ENCODE data around the gene OIP5.

DNA sequence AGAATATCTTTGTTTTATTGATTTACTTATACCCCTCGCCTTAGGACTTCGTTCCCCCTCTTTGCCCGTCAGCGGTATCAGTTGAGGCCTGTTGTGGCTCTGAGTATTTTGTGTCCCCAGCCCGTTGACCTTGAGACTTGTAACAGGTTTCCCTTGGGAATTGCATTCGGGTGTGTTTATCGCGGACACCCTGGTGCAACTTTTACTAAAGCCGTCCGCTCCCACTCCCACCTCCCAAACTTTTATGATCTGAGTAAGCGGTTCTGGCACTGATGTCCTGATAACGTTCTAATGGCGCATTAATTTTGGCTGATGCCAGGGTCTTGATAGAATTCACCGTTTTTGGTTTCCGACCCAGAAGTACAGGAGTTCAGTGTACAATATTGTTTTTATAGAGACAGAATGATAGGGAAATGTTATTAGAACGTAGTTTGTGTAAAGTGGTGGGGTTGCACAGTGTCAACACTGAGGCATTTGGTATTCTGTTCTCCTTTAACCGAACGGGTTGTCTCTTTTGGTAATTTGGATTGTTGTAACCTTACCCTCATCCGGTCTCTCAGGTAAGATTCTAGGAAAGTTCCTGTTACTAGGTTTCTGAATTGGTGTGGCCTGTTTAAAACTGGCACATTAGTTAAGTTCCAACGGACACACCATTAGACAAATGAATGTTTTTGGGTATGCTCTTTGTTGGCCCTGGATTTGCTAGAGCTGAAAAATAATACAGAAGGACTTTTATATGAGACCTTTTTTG is 47.8 kb downstream of the OIP5 start:
- TF ChIP-seq, protein P1, sequence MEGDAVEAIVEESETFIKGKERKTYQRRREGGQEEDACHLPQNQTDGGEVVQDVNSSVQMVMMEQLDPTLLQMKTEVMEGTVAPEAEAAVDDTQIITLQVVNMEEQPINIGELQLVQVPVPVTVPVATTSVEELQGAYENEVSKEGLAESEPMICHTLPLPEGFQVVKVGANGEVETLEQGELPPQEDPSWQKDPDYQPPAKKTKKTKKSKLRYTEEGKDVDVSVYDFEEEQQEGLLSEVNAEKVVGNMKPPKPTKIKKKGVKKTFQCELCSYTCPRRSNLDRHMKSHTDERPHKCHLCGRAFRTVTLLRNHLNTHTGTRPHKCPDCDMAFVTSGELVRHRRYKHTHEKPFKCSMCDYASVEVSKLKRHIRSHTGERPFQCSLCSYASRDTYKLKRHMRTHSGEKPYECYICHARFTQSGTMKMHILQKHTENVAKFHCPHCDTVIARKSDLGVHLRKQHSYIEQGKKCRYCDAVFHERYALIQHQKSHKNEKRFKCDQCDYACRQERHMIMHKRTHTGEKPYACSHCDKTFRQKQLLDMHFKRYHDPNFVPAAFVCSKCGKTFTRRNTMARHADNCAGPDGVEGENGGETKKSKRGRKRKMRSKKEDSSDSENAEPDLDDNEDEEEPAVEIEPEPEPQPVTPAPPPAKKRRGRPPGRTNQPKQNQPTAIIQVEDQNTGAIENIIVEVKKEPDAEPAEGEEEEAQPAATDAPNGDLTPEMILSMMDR (IDR thresholded peaks at IDR 0.05; ENCODE audit: poor library complexity, severe bottlenecking) = no peak
- no peak for TF ChIP-seq TAF1 (IDR thresholded peaks at IDR 0.05; ENCODE audit: low read depth)
- no peak for TF ChIP-seq POLR2AphosphoS5 (IDR thresholded peaks at IDR 0.05)
- TF ChIP-seq, protein P2, sequence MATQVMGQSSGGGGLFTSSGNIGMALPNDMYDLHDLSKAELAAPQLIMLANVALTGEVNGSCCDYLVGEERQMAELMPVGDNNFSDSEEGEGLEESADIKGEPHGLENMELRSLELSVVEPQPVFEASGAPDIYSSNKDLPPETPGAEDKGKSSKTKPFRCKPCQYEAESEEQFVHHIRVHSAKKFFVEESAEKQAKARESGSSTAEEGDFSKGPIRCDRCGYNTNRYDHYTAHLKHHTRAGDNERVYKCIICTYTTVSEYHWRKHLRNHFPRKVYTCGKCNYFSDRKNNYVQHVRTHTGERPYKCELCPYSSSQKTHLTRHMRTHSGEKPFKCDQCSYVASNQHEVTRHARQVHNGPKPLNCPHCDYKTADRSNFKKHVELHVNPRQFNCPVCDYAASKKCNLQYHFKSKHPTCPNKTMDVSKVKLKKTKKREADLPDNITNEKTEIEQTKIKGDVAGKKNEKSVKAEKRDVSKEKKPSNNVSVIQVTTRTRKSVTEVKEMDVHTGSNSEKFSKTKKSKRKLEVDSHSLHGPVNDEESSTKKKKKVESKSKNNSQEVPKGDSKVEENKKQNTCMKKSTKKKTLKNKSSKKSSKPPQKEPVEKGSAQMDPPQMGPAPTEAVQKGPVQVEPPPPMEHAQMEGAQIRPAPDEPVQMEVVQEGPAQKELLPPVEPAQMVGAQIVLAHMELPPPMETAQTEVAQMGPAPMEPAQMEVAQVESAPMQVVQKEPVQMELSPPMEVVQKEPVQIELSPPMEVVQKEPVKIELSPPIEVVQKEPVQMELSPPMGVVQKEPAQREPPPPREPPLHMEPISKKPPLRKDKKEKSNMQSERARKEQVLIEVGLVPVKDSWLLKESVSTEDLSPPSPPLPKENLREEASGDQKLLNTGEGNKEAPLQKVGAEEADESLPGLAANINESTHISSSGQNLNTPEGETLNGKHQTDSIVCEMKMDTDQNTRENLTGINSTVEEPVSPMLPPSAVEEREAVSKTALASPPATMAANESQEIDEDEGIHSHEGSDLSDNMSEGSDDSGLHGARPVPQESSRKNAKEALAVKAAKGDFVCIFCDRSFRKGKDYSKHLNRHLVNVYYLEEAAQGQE (IDR thresholded peaks at IDR 0.05; ENCODE audit: borderline replicate concordance) = no peak
- TF ChIP-seq RAD21 (conservative IDR thresholded peaks at IDR 0.05) = no peak
- TF ChIP-seq EP300 (conservative IDR thresholded peaks at IDR 0.05; ENCODE audit: poor library complexity, severe bottlenecking) = no peak

All from neural cell (in vitro differentiated cells).